HCT116 (cell line): Measurements from ENCODE around the gene ARL6IP4. TPM values are rescaled to one million over a fixed set of nuclear protein-coding genes. Genes with fewer than 3 reads are reported as not detected.

Experiments
- ATAC-seq: fragments of 200-7000 bp; cut with Tn5 transposase; 2 replicates; pipeline ENCODE4 v1.9.1; 2020; ENCODE audit warnings: mild to moderate bottlenecking, moderate library complexity
- BruUV-seq: library from RNA; stranded (reverse); fragments of 400-500 nt; replicated peaks from 2 replicates; lab custom pipeline; 2021; lab: Mats Ljungman, UMichigan
- CTCF ChIA-PET: fragments of 300-600 bp; sonication (Branson Sonifier 250); formaldehyde crosslinking; loops from one replicate; lab custom pipeline; 2021; ENCODE audit warnings: antibody characterized with exemption; lab: Charles Lee
- POLR2A ChIA-PET: fragments of 300-600, 350-600 bp; sonication (Branson Sonifier 250); formaldehyde crosslinking; loops from one replicate; lab custom pipeline; 2021; ENCODE audit warnings: antibody characterized with exemption; lab: Charles Lee
- RAD21 ChIA-PET, 2 experiments: fragments of 300-600 bp; sonication (Branson Sonifier 250); formaldehyde crosslinking; loops; one replicate each; lab custom pipeline; 2023; ENCODE audit warnings: low total read pairs in 2 of 2; ENCODE audit not compliant: uncharacterized antibody in 2 of 2, unreplicated experiment in 2 of 2, low non-redundant PET in 1 of 2; lab: Charles Lee
- DNase-seq: peaks from one replicate; pipeline ENCODE4 v3.0.0-alpha.2; 2010; ENCODE audit warnings: low read depth, low spot score
- H2AFZ ChIP-seq: fragments of 200-600 bp; shearing (Covaris generic), sonication (generic); 2 replicates; pipeline ENCODE4 v1.6.1; 2017; ENCODE audit warnings: low read depth, mixed run types, mixed read lengths, antibody characterized with exemption, low read length; ENCODE audit not compliant: poor library complexity, severe bottlenecking
- H3K27ac ChIP-seq: 2 replicates; pipeline ENCODE4 v1.5.1; 2012; ENCODE audit warnings: low read depth, low read length
- H3K27me3 ChIP-seq: fragments of 200-600 bp; sonication (generic); 2 replicates; pipeline ENCODE4 v1.6.1; 2016; ENCODE audit warnings: mixed run types, low read length, mixed read lengths; ENCODE audit not compliant: insufficient read depth
- H3K36me3 ChIP-seq, 2 experiments: fragments of 200-500 bp in 1 of 2; fragments of 200-600 bp in 1 of 2; sonication (Bioruptor generic) in 1 of 2; sonication (generic) in 1 of 2; 2 replicates each; pipeline versions ENCODE4 v1.5.1 to v1.6.1; 2014 to 2016; ENCODE audit warnings: low read length in 2 of 2, inconsistent platforms in 1 of 2, mixed read lengths in 1 of 2, mixed run types in 1 of 2; ENCODE audit not compliant: insufficient read depth in 2 of 2, control insufficient read depth in 1 of 2
- H3K4me1 ChIP-seq, 2 experiments: fragments of 200-600 bp in 1 of 2; sonication (generic) in 1 of 2; 2 replicates each; pipeline versions ENCODE4 v1.5.1 to v1.6.1; 2012 to 2017; ENCODE audit warnings: low read length in 2 of 2, inconsistent platforms in 1 of 2, mild to moderate bottlenecking in 1 of 2, mixed read lengths in 1 of 2, mixed run types in 1 of 2, moderate library complexity in 1 of 2; ENCODE audit not compliant: insufficient read depth in 2 of 2, control insufficient read depth in 1 of 2
- H3K4me2 ChIP-seq: fragments of 200-600 bp; sonication (generic); 2 replicates; pipeline ENCODE4 v1.6.1; 2017; ENCODE audit warnings: mixed run types, low read length, mixed read lengths
- H3K4me3 ChIP-seq, 2 experiments: fragments of 200-600 bp in 1 of 2; sonication (generic) in 1 of 2; replicated peaks in 1 of 2; 2 replicates each; pipeline ENCODE4 v1.5.1; 2011 to 2016; ENCODE audit warnings: low read length in 2 of 2, control low read depth in 1 of 2, low read depth in 1 of 2, mild to moderate bottlenecking in 1 of 2, mixed read lengths in 1 of 2, mixed run types in 1 of 2
- H3K79me2 ChIP-seq: fragments of 200-600 bp; sonication (generic); 2 replicates; pipeline ENCODE4 v1.6.1; 2017; ENCODE audit warnings: mild to moderate bottlenecking, mixed run types, low read length, moderate library complexity, mixed read lengths; ENCODE audit not compliant: insufficient read depth
- H3K9ac ChIP-seq: fragments of 200-600 bp; sonication (generic); 2 replicates; pipeline ENCODE4 v1.6.1; 2016; ENCODE audit warnings: low read length, mixed read lengths
- H3K9me2 ChIP-seq: fragments of 200-600 bp; sonication (generic), shearing (Covaris generic); 2 replicates; pipeline ENCODE4 v1.6.1; 2017; ENCODE audit warnings: mixed run types, mild to moderate bottlenecking, moderate library complexity; ENCODE audit not compliant: insufficient read depth
- H3K9me3 ChIP-seq, 2 experiments: fragments of 200-500 bp in 1 of 2; fragments of 200-600 bp in 1 of 2; sonication (Bioruptor generic) in 1 of 2; sonication (generic) in 1 of 2; 2 replicates each; pipeline ENCODE4 v1.6.1; 2014 to 2017; ENCODE audit warnings: low read length in 2 of 2, mixed read lengths in 2 of 2, inconsistent platforms in 1 of 2, low read depth in 1 of 2, mild to moderate bottlenecking in 1 of 2, mixed run types in 1 of 2, moderate library complexity in 1 of 2; ENCODE audit not compliant: control insufficient read depth in 1 of 2, insufficient read depth in 1 of 2
- H4K20me1 ChIP-seq: fragments of 200-600 bp; sonication (generic), shearing (Covaris generic); 2 replicates; pipeline ENCODE4 v1.6.1; 2017; ENCODE audit warnings: mixed run types, mild to moderate bottlenecking, moderate library complexity; ENCODE audit not compliant: insufficient read depth
- CBX3 ChIP-seq: IDR thresholded peaks from 2 replicates; pipeline ENCODE4 v1.6.1; 2012; ENCODE audit warnings: low read depth
- POLR2AphosphoS5 ChIP-seq: IDR thresholded peaks from 2 replicates; pipeline ENCODE4 v1.6.1; 2011; ENCODE audit warnings: mild to moderate bottlenecking, low read depth, low read length, moderate library complexity
- RAD21 ChIP-seq: IDR thresholded peaks from 2 replicates; pipeline ENCODE4 v1.6.1; 2012; ENCODE audit warnings: low read depth, mild to moderate bottlenecking
- intact Hi-C: fragments of 100-400 bp; cut with micrococcal nuclease; formaldehyde crosslinking; loops from 2 replicates; pipeline ENCODE4 v1.10.0; 2022
- total RNA-seq: library from RNA; stranded (reverse); gene quantifications from one replicate; pipeline ENCODE4 v1.2.1, GENCODE V29; 2021; ENCODE audit not compliant: unreplicated experiment
- TF ChIP-seq, protein P1 (sequence below): IDR thresholded peaks from 2 replicates; pipeline ENCODE4 v1.6.1; 2011; ENCODE audit warnings: mild to moderate bottlenecking, low read length, moderate library complexity; ENCODE audit not compliant: insufficient replicate concordance; ENCODE audit errors: extremely low read depth

Gene ARL6IP4
- total RNA-seq, 1 experiment from 2014 or later = 128 TPM

DNA sequence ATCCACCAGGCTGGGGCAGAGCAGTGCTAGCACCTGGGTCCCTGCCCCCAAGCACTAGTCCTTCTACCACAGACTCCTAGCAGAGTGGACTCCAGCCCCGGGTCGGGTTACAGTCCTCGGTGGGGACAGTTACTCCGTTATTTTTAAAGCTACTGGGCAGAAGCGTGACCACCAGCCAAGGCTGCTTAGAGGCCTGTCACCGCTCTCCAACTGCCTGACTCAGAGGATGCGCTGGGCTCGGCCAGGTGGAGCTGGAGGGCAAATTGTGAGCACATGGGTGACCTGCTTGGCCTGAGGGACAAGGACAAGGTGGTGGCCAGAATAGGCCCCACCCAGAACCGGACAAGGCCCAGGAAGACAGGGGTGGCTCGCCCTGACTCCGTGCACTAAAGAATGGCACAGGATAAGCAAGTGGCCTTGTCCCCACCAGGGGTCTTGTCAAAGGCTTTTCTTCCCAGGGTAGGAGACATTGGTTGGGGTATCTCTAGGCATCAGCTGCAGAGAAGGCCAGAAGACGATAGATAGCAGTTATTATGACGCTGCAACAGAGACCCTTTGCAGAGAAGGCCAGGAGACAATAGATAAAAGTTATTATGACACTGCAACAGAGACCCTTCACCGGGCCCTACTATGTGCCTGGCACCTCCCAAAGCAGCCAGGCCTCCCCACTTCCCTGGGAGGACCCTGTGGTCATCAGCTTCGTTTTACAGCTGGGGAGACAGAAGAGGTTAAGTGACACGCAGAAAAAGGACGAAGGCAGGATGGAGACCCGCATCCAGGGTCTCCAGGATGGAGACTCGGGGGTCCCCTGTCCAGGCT, 15.8 kb upstream of the ARL6IP4 start (continued):
- TF ChIP-seq CBX3 = no peak
- no peak for TF ChIP-seq RAD21
- TF ChIP-seq, all 23 proteins: peak for 0

DNA sequence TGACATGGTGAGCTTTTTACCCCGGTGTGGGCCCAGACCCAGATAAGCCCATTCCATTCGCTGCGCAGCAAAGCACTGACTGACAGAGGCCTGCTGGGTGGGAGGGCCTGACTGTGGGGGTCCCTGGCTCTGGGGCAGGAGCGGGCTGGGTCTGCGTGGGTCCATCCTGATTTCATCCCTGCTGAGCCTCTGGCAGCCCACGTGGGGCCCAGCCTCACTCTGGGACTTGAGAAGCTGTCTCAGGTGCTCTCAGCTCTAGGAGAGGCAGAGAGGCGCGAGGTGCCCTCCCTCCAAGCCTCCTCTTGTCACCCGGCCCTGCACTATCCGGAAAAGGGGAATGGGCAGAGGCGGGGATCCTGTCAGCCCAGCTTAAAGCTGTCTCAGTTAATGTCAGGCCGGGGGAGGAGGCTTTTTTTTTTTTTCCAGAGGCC, 15.1 kb upstream of the ARL6IP4 start:
- H2AFZ ChIP-seq = no peak overlapping the region
- RAD21 ChIA-PET = no interaction called here
- H3K9me3 ChIP-seq = no peaks in the 10 kb centered on the region
- CTCF ChIA-PET = interaction anchor here (1.2 kb wide), 1 partner anchor 14 kb away, joined by 3 read pairs; no protein-coding TSS in a partner anchor
- peaks cover 28 to 43% of the 10 kb centered on the region in 2 experiments for H3K4me1 ChIP-seq
- no peaks in the 10 kb centered on the region for H3K27me3 ChIP-seq
- H4K20me1 ChIP-seq = no peaks in the 10 kb centered on the region
- H3K4me3 ChIP-seq = peak overlapping the region; percentile 84 to 86
- H3K79me2 ChIP-seq = peaks cover 3% of the 10 kb centered on the region; the same call in 1 of the 2 replicates
- no peaks in the 10 kb centered on the region for H3K9me2 ChIP-seq
- no TSS peak for BruUV-seq
- ATAC-seq (no peak), DNase-seq (no peak)
- no peak for TF ChIP-seq RAD21
- TF ChIP-seq POLR2AphosphoS5 = no peak
- TF ChIP-seq, protein P1, sequence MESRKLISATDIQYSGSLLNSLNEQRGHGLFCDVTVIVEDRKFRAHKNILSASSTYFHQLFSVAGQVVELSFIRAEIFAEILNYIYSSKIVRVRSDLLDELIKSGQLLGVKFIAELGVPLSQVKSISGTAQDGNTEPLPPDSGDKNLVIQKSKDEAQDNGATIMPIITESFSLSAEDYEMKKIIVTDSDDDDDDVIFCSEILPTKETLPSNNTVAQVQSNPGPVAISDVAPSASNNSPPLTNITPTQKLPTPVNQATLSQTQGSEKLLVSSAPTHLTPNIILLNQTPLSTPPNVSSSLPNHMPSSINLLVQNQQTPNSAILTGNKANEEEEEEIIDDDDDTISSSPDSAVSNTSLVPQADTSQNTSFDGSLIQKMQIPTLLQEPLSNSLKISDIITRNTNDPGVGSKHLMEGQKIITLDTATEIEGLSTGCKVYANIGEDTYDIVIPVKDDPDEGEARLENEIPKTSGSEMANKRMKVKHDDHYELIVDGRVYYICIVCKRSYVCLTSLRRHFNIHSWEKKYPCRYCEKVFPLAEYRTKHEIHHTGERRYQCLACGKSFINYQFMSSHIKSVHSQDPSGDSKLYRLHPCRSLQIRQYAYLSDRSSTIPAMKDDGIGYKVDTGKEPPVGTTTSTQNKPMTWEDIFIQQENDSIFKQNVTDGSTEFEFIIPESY = no peak
- intact Hi-C loops = no loop called here
- peak overlapping the region; percentile 72 for H3K9ac ChIP-seq
- H3K36me3 ChIP-seq = no peaks in the 10 kb centered on the region
- peak overlapping the region; percentile 86 for H3K4me2 ChIP-seq
- H3K27ac ChIP-seq = peak overlapping the region; percentile 66
- POLR2A ChIA-PET = interaction anchor here (0.6 to 1.2 kb wide), 2 partner anchors 268 to 321 kb away, joined by 3 read pairs; partner anchors contain the start of gene MTRFR
